HG03025 (cell line): ENCODE measurements around the gene A3GALT2.

Source experiments
- ATAC-seq: cut with Tn5 transposase; IDR thresholded peaks from one replicate; pipeline ENCODE4 v1.9.1; 2021; ENCODE audit warnings: mild to moderate bottlenecking, moderate library complexity; ENCODE audit not compliant: unreplicated experiment, low FRiP score

Gene A3GALT2

DNA sequence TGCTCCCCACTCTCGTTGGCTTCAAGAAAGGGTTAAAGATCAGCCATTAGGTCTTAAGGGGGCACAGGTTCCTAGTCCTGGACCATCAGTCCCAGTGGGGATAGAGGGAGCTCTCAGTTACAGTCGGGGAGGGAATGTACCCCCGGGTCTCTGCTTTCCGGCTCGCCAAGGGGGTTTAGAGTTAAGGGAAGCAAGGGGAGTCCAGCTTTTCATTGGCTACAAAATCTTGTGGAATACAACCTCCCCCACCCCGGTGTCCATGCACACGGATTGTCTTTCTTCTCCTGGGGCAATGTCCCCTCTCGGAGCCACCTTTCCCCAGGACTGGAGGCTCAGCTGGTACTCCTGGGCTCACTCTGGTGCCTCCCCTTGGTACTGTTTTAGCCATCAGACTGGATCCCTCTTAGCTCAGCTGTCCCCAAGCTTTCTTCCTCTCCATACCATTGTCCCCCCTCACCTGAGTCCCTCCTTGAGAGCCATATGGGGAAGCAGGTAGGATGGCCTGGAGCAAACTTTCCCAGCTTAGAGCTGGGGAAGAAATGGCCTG lies at the start of gene A3GALT2:
Gene A3GALT2, minus strand, starts transcription at position 480 of the 547 bp plus-strand sequence. Its CDS starts 0 bp downstream, at position 480.
- no peak for ATAC-seq

- ATAC-seq: no peak
Measured at GRCh38 chr1:33370301-33370700, 49.4 kb upstream of the A3GALT2 start.

DNA sequence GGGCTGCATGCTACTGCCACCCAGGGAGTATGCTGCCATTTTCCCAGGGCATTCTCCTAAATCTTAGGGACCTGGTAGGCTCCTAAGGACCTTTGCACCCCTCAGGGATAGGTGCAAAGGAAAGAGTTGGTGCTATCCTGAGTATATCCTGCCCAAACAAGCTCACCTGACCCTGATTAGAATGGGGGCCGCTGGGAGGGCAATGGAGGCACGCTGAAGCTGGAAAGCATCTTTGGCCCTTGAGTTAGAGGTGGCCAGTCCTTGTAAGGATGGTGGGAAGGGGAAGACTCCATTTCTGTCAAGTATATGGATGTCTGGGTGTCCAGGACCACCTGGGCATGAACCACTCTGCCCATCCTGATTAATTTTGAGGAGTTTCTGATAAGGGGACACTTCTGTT lies 48.9 kb upstream of the A3GALT2 start:
- ATAC-seq: no peak

GRCh38 chr1:33369081-33369480 lies 48.2 kb upstream of the A3GALT2 start:
- ATAC-seq: no peak

DNA sequence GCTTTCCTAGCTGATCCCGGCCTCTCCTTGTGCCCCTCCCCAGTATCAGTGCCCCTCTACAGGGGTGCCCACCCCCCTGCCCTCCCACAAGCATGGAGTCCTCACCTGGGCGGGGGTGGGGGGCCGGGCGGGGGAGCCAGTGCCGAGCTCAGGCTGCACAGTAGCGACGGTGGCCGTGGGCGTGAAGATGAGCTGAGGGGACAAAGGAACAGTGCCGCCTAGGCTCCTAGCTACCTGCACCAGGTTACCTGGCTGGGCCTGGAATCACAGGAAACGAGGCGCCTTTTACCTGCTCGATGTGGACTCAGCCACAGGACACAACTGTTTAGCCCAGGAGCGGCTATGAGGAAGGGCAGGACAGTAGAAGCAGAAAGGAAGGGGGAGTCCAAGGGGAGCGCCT lies 47.5 kb upstream of the A3GALT2 start:
- ATAC-seq: no peak

DNA sequence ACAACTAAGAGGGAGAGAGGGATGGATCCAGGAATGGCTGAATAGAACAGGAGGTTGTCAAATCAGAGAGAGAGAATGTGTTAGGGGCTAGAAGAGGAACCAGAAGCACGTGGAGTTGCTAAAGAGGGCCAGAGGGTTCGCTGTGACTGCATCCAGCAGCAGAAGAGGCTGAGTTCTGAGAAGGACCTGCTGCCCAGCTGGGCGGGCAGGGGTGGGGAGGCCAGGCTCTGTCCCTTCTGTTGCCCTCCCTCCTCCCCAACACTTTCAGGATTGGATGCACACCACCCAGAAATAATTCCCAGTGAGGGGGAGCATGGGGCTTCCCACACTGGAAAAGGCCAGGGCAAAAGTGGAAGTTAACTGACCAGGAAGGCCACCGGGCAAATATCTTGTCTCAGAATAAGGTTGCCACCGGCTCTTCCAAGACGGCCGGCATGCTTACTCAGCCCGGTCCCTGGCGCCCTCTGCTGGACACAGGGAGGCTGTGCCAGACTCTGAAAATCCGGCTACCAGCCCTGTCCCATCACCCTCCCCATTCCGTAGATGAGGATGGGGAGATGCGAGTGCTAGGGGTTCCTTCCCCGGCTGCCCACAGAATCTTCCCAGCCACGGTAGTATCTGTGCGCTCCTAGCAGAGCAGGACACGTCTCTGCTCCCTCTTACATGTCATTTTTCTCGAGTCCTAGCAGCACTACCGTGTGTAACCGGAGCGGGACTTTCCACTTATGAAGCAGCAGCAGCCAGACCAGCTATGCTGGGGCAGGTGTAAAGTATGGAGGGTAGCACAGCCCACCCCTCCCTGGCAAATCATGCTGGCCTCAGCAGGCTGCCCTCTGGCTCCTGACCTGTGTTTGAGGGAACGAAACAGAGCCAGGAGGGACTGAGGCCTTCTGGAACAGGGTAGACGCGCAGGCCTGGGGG lies 46.8 kb upstream of the A3GALT2 start:
- ATAC-seq: no peak

- ATAC-seq: no peak
Measured at GRCh38 chr1:33366762-33367484, 46.0 kb upstream of the A3GALT2 start.

GRCh38 chr1:33365560-33365997 lies 44.7 kb upstream of the A3GALT2 start:
- ATAC-seq: no peak

DNA sequence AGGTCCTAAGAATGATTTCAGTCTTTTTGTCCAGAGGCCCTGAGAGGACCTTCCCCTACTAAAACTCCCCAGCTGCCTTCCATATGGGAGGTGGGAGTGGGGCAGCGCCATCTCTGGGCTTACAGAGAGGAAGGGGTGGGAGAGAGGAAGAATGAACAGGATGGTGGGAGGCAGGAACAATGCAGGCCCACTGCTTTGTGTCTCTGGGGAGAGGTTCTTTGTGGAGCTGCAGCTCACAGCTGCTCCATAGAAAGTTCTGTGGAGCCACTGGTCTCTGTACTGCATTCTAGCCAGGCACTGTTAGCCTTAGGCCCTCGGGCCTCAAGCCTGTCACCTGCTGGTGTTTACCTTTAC lies 43.6 kb upstream of the A3GALT2 start:
- no peak for ATAC-seq

DNA sequence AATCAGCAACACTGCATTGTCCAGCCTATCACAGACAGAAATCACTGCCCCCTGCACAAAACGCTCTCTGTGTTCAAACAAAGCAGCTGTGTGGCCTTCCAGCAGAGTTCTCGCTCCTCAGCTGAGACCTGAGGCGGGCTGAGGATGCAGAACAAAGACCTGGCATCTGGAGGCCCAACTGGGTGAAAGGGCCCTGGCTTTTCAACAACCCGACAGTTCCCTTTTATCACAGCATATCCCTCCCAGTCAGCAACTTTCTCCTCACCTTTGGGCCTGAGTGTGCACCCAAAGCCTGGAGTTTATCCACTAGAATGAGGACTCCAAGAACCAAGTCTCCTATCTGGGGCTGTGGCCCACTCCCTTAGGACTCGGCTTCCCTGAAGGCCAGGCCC lies 42.6 kb upstream of the A3GALT2 start:
- ATAC-seq: no peak

DNA sequence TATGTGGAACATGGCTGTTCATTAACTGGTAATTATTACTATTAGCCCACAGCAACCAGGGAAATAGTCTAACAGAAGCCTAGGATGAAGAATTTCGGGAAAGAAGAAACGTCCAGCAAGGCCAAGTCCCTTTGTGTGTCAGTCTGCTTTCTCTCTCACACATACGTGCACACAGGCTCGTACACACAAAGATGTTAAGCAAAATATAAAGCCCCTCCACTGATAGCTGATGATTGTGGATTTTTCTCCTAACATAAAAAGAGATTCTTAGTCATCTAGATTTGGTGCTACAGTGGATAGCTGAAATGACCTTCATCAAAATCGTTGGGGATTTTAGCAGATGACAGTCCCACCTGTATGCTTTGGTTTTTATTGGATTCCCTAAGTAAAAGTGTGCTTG lies 42.1 kb upstream of the A3GALT2 start:
- ATAC-seq: no peak

- ATAC-seq: no peak
Measured at GRCh38 chr1:33361532-33362235, 40.8 kb upstream of the A3GALT2 start.

GRCh38 chr1:33360367-33360766 lies 39.5 kb upstream of the A3GALT2 start:
- no peak for ATAC-seq

DNA sequence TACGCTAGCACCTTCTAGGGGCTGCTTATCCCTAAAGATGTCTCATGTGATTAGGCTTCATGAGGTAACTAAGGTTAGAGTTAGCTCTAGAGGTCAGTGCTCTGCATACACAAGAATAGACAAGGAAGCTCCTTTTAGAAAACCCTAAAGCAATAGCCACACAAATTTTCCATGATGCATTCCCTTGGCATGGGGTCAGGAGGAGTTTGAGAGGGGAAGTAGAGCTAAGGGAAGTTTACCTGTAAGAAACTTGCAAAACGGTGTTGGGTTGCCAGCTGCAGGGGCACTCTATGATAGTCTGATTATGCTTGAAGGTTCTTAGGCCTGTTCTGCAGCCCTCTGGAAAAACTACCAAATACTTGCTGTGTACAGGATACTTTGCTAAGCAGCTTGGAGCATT lies 39.0 kb upstream of the A3GALT2 start:
- ATAC-seq: no peak

GRCh38 chr1:33358795-33359503 lies 38.1 kb upstream of the A3GALT2 start:
- no peak for ATAC-seq

DNA sequence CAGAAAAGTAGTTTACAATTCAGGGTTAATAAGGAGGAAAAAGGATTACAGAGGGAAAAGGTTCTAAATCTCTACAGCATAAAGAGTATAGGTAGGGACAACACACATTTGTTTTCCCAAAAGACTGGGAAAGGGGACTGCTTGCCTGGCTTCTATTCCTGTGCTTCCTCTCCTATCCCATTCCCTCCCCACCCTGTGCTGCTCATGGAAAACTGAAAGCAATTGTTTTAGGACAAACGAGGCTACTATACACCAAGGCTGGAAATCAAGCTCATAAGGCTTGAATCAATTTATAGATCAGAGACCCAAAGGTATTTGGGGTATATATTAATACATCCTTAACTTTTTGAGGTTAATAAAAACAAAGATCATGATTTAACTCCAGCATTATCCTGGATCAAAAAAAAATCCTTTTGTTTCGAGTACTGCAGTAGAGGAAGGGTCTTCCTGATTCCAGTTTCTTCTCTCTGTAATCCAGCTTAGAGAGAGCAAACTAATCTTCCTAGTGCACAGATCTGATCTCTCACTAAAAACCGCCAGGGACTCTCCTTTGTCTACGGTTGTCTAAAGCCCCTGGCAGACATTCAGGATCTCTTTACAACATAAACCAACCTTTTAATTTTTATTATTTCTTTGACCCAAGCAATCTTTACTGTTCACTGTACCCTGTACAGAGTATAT lies 37.4 kb upstream of the A3GALT2 start:
- ATAC-seq: no peak

DNA sequence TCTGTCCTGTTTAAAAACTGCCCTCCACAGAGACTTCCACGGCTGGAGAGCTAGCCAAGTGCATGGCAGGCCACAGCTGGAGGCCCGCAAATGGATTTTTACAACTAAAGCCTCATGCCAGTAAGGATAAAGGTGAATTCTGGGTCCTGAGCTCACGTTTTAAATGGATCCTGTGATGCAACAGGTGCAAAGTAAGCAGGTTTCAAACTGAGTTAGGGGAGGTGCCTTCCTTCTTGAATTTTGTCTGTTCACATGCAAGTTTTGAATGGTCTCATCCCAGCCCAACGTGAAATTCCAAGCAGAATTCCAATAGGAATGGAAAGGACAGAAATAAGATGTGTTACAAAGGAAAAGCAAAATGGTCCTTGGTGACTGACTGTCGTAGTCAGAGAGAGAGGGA lies 36.2 kb upstream of the A3GALT2 start:
- no peak for ATAC-seq

DNA sequence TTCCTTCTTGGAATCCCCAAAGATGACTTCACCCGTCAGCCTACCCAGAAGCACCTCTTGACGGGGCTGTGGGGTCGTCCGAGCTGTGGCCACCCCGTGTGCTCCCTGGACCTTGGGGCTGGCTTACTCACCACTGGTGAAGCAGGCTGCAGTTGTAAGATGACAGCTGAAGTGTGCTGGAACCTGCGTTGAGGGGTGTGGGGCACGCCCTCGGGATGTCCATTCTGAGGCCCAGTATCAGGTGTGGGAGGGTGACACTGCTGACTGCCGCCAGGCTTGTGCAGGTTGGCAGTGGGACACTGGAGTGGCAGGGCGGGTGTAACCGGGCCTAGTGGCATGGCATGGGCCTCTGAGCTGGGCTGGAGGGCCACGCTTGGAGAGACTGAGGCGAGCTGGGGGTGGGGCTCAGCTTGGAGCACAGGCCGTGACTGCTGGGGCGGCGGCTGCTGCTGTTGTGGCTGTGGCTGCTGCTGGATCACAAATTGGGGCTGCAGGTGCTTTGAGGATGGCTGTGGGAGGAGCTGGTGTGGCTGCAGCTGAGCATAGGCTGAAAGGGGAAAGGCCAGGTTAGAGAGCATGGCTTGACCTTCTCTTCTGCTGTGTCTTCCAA lies 33.9 kb upstream of the A3GALT2 start:
- no peak for ATAC-seq

GRCh38 chr1:33353531-33353930 lies 32.6 kb upstream of the A3GALT2 start:
- ATAC-seq: no peak
